ENCODE results near the gene CTSV. TPM values are rescaled to one million over a fixed set of nuclear protein-coding genes. Genes with fewer than 3 reads are reported as not detected.
"Not testable (repeated sequence)": the region's sequence is repeated elsewhere in the genome, so short reads cannot be mapped to it uniquely, and the experiment has no call there.

Gene CTSV
- total RNA-seq: 10 to 100 TPM in 1 of 3 donors, 1 to 10 TPM in 2; 1.5 to 17.8 (median 2.3) TPM
- long read RNA-seq, donor 1, partial matches to known transcripts: 0 of 2 reads
- long read RNA-seq, donor 1, other reads (novel, unspliced or antisense): 0 of 2 reads
- long read RNA-seq, donor 2, transcript CTSV-201 (8 exons, 1,546 nt): major isoform, 7 of 8 reads
- long read RNA-seq, donor 2, partial matches to known transcripts: 0 of 8 reads
- long read RNA-seq, donor 2, other reads (novel, unspliced or antisense): 1 of 8 reads

DNA sequence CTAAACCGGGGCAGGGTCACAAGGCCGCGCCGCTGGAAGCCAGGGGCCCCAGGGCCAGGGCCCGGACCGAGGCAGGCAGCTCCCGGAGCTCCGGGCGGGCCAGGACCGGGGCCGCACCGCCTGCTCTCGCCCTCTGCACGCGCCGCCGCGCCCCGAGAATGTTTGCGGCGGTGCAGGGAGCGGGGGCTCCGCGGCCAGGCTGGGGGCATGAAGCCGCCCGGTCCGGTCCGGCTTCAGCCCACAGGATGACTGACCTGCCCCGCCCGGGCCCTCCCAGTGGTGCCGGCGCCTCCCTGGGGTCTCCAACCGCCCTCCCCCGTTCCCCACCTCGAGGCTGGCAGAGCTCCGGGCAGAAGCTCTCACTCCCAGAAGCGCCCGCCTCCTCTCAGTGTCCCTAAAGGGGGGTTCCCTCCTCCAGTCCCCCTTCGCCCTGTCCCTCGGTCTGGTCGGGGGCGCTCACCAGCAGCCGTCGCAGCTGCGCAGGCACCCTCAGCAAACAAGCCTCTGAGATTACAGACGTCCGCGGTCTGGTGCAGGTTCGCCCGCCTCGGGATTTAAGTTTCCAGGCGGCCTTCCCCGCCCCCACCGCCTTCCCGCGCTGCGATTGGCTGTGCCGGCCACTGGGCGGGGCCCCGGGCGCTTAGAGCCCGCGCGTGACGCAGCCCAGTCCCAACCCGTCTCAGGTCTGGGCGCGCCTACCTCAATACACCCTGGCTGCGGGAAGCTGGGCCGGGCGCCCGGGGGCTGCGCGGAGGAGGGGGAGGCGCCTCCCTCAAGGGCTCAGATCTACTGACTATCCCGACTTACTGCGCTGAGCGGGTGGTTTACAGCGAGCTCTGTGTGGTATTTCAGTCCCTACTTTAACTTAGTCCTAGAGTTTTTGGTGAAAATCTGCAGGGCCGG lies at the start of gene CTSV:
CTSV (minus strand) TSS at position 532 of the 903 bp plus-strand sequence. CDS start 1,099 bp downstream, outside the sequence.
- TF ChIP-seq, protein P1, sequence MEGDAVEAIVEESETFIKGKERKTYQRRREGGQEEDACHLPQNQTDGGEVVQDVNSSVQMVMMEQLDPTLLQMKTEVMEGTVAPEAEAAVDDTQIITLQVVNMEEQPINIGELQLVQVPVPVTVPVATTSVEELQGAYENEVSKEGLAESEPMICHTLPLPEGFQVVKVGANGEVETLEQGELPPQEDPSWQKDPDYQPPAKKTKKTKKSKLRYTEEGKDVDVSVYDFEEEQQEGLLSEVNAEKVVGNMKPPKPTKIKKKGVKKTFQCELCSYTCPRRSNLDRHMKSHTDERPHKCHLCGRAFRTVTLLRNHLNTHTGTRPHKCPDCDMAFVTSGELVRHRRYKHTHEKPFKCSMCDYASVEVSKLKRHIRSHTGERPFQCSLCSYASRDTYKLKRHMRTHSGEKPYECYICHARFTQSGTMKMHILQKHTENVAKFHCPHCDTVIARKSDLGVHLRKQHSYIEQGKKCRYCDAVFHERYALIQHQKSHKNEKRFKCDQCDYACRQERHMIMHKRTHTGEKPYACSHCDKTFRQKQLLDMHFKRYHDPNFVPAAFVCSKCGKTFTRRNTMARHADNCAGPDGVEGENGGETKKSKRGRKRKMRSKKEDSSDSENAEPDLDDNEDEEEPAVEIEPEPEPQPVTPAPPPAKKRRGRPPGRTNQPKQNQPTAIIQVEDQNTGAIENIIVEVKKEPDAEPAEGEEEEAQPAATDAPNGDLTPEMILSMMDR (IDR thresholded peaks at IDR 0.05): no peak
- DNase-seq (peak; percentile 90 to 96 (median 94)), ATAC-seq (peak; percentile 98)
- H3K4me1 ChIP-seq (ENCODE audit: low read depth): peaks cover 20% of the 10 kb centered on the region
- no peaks in the 10 kb centered on the region for H3K9me3 ChIP-seq
- no peaks in the 10 kb centered on the region for H3K36me3 ChIP-seq (ENCODE audit: low read depth)
- H3K4me3 ChIP-seq: no peak within 1 kb of the TSS
- intact Hi-C loops (cut with DNase I, micrococcal nuclease): no loop called here

DNA sequence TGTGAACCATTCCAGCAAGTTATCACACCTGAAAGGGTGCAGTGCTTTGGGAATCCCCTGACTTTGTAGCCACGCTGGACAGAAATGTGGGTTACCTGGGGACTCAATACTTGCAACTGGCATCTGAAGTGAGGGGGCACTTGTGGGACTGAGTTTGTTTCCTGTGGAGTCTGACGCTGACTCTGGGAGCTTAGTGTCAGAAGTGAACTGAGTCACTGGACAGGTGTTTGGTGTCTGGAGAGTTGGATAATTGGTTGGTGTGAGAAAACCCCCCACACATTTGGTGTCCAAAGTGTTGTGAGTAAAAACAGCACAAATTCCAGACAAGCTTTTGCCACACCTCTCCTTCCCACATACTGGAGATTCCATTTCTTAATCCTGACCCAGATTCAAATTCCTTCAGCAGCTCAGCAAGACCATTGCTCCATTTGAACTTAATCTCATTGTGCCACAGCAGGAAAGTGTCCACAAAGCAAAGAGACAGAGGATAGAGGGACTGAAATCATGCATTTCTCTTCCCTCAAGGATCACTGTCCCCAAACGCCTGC lies 48.8 kb upstream of the CTSV start:
- DNase-seq; H3K36me3 ChIP-seq (ENCODE audit: low read depth); H3K9me3 ChIP-seq; H3K4me1 ChIP-seq (ENCODE audit: low read depth); ATAC-seq; intact Hi-C loops (cut with DNase I, micrococcal nuclease); H3K4me3 ChIP-seq: not testable (repeated sequence)

DNA sequence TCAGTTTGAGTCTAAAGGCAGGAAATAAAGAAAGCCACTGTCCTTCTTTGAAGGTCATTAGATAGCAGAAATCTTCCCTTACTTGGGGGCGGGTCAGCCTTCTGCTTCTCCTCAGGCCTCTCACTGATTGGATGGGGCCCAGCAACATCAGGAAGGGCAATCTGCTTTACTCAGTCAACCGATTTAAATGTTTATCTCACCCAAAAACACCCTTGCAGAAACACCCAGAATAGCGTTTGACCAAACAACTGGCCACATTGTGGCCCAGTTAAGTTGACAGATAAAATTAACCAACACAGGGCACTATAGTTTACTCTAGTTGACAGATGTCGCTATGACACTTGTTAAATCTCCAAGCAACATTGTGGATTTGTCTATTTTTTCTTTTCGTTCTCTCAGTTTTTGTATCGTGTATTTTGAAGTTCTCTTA lies 45.6 kb upstream of the CTSV start:
- H3K9me3 ChIP-seq; H3K36me3 ChIP-seq (ENCODE audit: low read depth); H3K4me1 ChIP-seq (ENCODE audit: low read depth); ATAC-seq; H3K4me3 ChIP-seq; DNase-seq; intact Hi-C loops (cut with DNase I, micrococcal nuclease): not testable (repeated sequence)

DNA sequence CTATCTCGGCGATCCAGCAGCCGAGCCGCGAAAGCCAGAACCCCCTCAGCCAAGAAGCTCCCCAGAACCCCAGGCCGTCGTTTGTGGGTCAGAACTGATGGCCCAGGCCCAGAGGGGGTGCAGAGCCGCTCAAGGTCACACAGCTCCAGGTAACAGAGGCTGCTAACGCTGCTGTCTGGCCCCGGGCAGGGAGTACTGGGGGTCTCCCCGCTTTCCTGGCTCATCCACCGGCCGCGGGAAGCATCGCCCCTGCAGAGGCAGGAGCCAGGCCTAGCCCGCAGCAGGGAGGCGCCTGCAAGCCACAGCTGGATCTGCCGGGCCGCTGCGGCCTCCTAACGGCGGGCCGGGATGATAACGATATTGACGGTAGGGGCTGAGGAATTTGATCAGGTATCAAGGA lies 39.4 kb upstream of the CTSV start:
- Histone ChIP-seq H3K36me3 (ENCODE audit: low read depth) (no peaks in the 10 kb centered on the region), H3K4me3 (no peak overlapping the region), H3K9me3 (no peaks in the 10 kb centered on the region), H3K4me1 (ENCODE audit: low read depth) (no peaks in the 10 kb centered on the region)
- intact Hi-C loops (cut with DNase I, micrococcal nuclease): no loop called here
- DNase-seq (no peak), ATAC-seq (no peak)
- TF ChIP-seq, protein P1 (IDR thresholded peaks at IDR 0.05): no peak

DNA sequence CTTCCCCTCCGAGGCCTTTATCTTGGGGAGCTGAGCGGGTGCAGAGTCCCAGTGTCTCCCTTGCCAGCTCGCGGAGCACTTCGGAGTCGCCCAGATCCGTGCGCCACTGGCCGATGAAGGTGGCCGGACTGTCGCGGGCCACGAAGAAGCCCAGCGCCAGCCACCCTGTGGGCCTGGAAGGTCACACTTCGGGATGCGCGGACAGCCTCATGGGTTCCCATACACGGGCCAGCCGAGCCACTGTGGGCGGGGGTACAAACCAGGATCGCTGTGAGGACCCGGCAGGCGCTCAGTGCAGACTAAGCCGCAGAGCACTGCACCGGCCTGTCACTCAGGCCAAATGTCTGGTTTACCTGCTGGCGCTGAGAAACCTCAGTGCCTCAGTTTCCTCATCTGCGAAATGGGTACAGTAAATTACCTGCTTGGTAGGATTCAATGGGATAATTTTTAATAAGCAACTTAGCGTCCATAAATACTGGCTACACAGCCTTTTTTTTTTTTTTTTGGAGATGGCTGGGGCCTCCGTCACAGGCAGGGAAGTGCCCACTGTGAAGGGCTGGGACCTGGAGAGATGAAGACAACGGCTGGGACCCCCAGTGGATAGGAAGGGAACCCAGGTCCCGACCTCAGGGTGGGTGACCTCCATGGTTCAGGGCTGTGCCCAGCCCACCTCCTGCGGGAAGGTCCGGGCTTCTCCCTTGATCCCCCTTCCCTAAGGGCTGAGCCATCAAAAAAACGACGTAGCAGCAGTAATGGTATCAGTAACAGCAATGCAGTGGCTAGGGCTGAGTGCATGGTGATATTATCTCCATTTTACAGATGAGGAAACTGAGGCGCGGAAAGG lies 38.7 kb upstream of the CTSV start:
- no peak for DNase-seq
- Histone ChIP-seq H3K4me3 (no peak overlapping the region), H3K36me3 (ENCODE audit: low read depth) (no peaks in the 10 kb centered on the region), H3K4me1 (ENCODE audit: low read depth) (no peaks in the 10 kb centered on the region), H3K9me3 (no peaks in the 10 kb centered on the region)
- TF ChIP-seq, protein P1 (IDR thresholded peaks at IDR 0.05): no peak
- intact Hi-C loops (cut with DNase I, micrococcal nuclease): no loop called here
- no peak for ATAC-seq

DNA sequence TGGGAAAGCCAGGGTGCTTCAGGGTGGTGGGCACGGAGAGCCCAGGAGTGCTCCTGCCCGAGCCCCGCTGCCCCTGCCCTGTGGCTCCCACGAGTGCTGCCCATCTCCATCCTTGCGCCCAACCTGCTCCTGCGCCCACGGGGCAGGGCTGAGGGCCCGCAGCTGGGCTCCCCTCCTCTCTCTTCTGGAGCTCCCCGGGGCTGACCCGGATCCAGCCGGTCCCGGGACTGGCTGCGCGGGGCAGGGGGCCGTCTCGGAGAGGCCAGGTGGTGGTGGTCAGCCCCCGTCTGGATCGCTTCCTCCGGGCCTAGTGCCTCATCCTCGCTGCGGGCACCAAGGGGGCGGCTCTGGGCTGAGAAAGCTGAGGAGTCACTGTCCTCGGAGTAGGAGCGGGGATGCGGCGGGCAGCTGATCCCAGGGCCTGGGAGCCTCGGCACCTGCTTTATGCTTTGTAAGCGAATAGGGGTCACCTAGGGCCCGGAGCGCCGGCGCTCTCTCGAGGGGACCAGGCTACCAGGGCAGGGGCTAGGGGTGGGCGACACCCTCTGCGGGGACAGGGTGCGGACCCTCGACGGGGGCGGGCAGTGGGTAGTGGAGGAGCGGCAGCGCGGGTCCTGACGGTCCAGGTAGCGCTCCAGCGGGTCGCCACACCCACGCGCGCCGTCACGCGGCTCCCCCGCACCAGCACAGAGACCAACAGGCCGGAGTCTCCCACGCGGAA lies 37.9 kb upstream of the CTSV start:
- ATAC-seq; H3K9me3 ChIP-seq; intact Hi-C loops (cut with DNase I, micrococcal nuclease); H3K36me3 ChIP-seq (ENCODE audit: low read depth); H3K4me1 ChIP-seq (ENCODE audit: low read depth); DNase-seq; H3K4me3 ChIP-seq: not testable (repeated sequence)
